ENCODE data around the gene INPP5K. TPM values are rescaled to one million over a fixed set of nuclear protein-coding genes. Genes with fewer than 3 reads are reported as not detected.
A peak's percentile ranks its signal among the peaks of the same experiment; 100 is the strongest.

Gene INPP5K
- total and polyA plus RNA-seq, 2 experiments from 2014 or later: 36.1 to 42.3 TPM

DNA sequence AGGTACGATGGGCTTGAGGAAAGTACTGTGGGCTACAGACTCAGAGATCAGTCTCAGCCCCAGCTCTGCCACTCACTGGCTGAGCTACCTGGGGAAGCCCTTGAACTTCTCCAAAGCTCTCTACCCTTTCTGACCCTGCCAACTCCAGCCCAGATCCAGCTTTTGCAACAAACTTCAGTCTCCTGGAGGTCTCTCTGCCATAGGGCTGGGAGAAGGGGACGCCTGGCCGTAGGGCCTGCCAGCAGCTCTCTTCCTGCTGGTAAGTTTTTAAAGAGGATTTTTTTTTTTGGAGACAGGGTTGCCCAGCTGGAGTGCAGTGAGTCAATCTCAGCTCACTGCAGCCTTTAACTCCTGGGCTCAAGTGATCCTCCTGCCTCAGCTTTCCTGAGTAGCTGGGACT lies 11.5 kb downstream of the INPP5K start:
- H3F3A ChIP-seq (ENCODE audit: insufficient read depth): no peaks in the 10 kb centered on the region
- no peak overlapping the region for H3K4me3 ChIP-seq
- no peaks in the 10 kb centered on the region for H3K9me3 ChIP-seq (ENCODE audit: low read depth)
- no peaks in the 10 kb centered on the region for H3K27me3 ChIP-seq (replicated peaks; ENCODE audit: insufficient read depth)
- no peak overlapping the region for H3K9ac ChIP-seq
- no peak overlapping the region for H3K4me2 ChIP-seq (ENCODE audit: unreplicated experiment)
- WGBS, 2 experiments (ENCODE audit: low coverage in 1 of 2, low lambda C conversion rate in 2 of 2, missing lambda C conversion rate in 2 of 2): 91 to 98% methylated on average over 3 of the region's 3 CpGs
- H2AFZ ChIP-seq: no peak overlapping the region
- H3K36me3 ChIP-seq (ENCODE audit: low read depth): no peaks in the 10 kb centered on the region; the same call in 1 of the 2 replicates
- no peaks in the 10 kb centered on the region for H3K79me2 ChIP-seq (ENCODE audit: insufficient read depth)
- in situ Hi-C loops (cut with MboI): loop anchor here (25.0 kb wide), 1 partner anchor 243 kb away; the partner anchor contains the start of gene BHLHA9
- DNase-seq: no peak
- H3K27ac ChIP-seq: no peak overlapping the region
- no peaks in the 10 kb centered on the region for H3K4me1 ChIP-seq (ENCODE audit: insufficient read depth)
- TF ChIP-seq EZH2phosphoT487 (IDR thresholded peaks at IDR 0.05; ENCODE audit: insufficient read depth, low read depth): no peak
- TF ChIP-seq EZH2 (IDR thresholded peaks at IDR 0.05; ENCODE audit: insufficient read depth, poor library complexity, severe bottlenecking): no peak
- no peaks in the 10 kb centered on the region for H4K20me1 ChIP-seq (ENCODE audit: insufficient read depth)
- no peaks in the 10 kb centered on the region for H3K9me2 ChIP-seq (ENCODE audit: insufficient read depth)

DNA sequence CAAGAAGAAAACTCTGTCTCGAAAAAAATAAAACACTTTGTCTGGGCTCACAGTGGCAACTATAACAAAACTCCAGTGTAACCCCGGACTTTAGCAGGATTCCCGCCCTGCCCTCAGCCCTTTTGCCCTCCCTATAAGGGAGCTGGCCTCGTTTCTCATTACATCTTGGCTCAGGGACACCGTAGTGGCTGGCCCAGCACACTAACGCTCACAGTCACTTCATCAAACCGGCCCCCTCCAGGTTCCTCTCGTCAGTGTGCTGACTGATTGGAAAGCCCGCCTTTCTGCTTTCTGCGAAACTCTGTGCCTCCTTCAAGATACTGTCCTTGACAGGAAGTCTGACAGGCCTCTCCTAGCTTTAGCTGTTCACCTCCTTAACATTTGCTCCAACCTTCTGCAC lies 12.7 kb downstream of the INPP5K start:
- Histone ChIP-seq H3K4me2 (ENCODE audit: unreplicated experiment) (no peak overlapping the region), H3K9me3 (ENCODE audit: low read depth) (no peaks in the 10 kb centered on the region), H3K79me2 (ENCODE audit: insufficient read depth) (no peaks in the 10 kb centered on the region), H3K27me3 (replicated peaks; ENCODE audit: insufficient read depth) (no peaks in the 10 kb centered on the region), H3K4me1 (ENCODE audit: insufficient read depth) (no peaks in the 10 kb centered on the region), H4K20me1 (ENCODE audit: insufficient read depth) (no peaks in the 10 kb centered on the region), H3K9ac (no peak overlapping the region), H3K36me3 (ENCODE audit: low read depth) (no peaks in the 10 kb centered on the region; the same call in 1 of the 2 replicates), H3K4me3 (no peak overlapping the region), H3K27ac (no peak overlapping the region), H2AFZ (no peak overlapping the region), H3F3A (ENCODE audit: insufficient read depth) (no peaks in the 10 kb centered on the region), H3K9me2 (ENCODE audit: insufficient read depth) (no peaks in the 10 kb centered on the region)
- no peak for DNase-seq
- no peak for TF ChIP-seq EZH2phosphoT487 (IDR thresholded peaks at IDR 0.05; ENCODE audit: insufficient read depth, low read depth)
- TF ChIP-seq EZH2 (IDR thresholded peaks at IDR 0.05; ENCODE audit: insufficient read depth, poor library complexity, severe bottlenecking): no peak
- 77 to 79% methylated on average over 10 of the region's 10 CpGs for WGBS, 2 experiments (ENCODE audit: low coverage in 1 of 2, low lambda C conversion rate in 2 of 2, missing lambda C conversion rate in 2 of 2)
- in situ Hi-C loops (cut with MboI): loop anchor here (25.0 kb wide), 1 partner anchor 241 kb away; the partner anchor contains the start of gene BHLHA9

DNA sequence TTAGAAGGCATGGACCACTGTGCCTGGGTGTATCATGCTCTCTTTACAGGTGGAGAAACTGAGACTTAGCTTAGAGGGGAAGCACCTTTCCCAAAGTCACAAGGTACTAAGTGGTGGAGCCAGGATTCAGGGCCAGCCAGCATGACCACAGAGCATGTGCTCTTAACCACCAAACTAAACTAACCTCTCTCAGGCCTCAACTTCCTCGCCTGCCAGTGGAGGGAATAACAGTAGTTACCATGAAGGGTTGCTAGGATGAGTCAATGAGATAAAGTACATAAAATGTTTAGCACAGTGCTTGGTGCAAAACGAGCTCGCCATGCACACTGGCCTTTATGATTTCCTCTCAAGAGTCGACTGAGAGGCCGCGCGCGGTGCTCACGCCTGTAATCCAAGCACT lies 17.5 kb downstream of the INPP5K start:
- TF ChIP-seq EZH2 (IDR thresholded peaks at IDR 0.05; ENCODE audit: insufficient read depth, poor library complexity, severe bottlenecking) (no peak), EZH2phosphoT487 (IDR thresholded peaks at IDR 0.05; ENCODE audit: insufficient read depth, low read depth) (no peak)
- Histone ChIP-seq H2AFZ (no peak overlapping the region), H3K36me3 (ENCODE audit: low read depth) (no peaks in the 10 kb centered on the region), H3K4me1 (ENCODE audit: insufficient read depth) (peaks cover 9% of the 10 kb centered on the region), H3K27ac (no peak overlapping the region), H3F3A (ENCODE audit: insufficient read depth) (peaks cover 7% of the 10 kb centered on the region; the same call in 1 of the 2 replicates), H3K9ac (no peak overlapping the region), H3K9me3 (ENCODE audit: low read depth) (no peaks in the 10 kb centered on the region), H3K4me2 (ENCODE audit: unreplicated experiment) (no peak overlapping the region), H3K9me2 (ENCODE audit: insufficient read depth) (no peaks in the 10 kb centered on the region), H3K4me3 (no peak overlapping the region), H4K20me1 (ENCODE audit: insufficient read depth) (no peaks in the 10 kb centered on the region), H3K27me3 (replicated peaks; ENCODE audit: insufficient read depth) (no peaks in the 10 kb centered on the region), H3K79me2 (ENCODE audit: insufficient read depth) (no peaks in the 10 kb centered on the region)
- WGBS, 2 experiments (ENCODE audit: low coverage in 1 of 2, low lambda C conversion rate in 2 of 2, missing lambda C conversion rate in 2 of 2): 82 to 85% methylated on average over 9 of the region's 9 CpGs
- peak; percentile 65 for DNase-seq
- in situ Hi-C loops (cut with MboI): no loop called here

DNA sequence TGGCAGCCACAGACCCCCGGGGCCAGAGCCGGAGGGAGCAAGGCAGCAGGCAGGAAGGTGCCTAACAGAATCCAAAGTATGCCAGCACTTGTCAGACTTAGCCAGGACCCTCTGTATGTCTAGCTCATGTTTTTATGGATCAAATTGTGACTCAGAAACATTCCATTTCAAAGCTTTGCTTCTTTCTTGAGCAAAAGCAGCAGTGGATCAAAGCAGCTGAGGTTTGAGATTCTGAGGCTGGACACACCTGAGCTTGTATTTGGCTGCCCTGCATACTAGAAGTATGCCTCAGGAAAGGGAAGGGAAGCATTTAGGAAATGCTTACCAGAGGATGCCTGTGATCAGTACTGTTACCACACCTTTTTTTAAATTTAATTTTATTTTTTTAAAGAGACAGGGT lies 18.2 kb downstream of the INPP5K start:
- Histone ChIP-seq H3K79me2 (ENCODE audit: insufficient read depth) (no peaks in the 10 kb centered on the region), H3K27me3 (replicated peaks; ENCODE audit: insufficient read depth) (no peaks in the 10 kb centered on the region), H3K36me3 (ENCODE audit: low read depth) (no peaks in the 10 kb centered on the region), H3K4me2 (ENCODE audit: unreplicated experiment) (no peak overlapping the region), H2AFZ (no peak overlapping the region), H3K4me3 (no peak overlapping the region), H4K20me1 (ENCODE audit: insufficient read depth) (no peaks in the 10 kb centered on the region), H3K9ac (no peak overlapping the region), H3K27ac (no peak overlapping the region), H3K9me2 (ENCODE audit: insufficient read depth) (no peaks in the 10 kb centered on the region), H3K9me3 (ENCODE audit: low read depth) (no peaks in the 10 kb centered on the region), H3F3A (ENCODE audit: insufficient read depth) (peaks cover 7% of the 10 kb centered on the region; the same call in 1 of the 2 replicates), H3K4me1 (ENCODE audit: insufficient read depth) (peaks cover 9% of the 10 kb centered on the region)
- in situ Hi-C loops (cut with MboI): no loop called here
- TF ChIP-seq EZH2 (IDR thresholded peaks at IDR 0.05; ENCODE audit: insufficient read depth, poor library complexity, severe bottlenecking): no peak
- no peak for TF ChIP-seq EZH2phosphoT487 (IDR thresholded peaks at IDR 0.05; ENCODE audit: insufficient read depth, low read depth)
- WGBS, 2 experiments (ENCODE audit: low coverage in 1 of 2, low lambda C conversion rate in 2 of 2, missing lambda C conversion rate in 2 of 2): 97 to 100% methylated on average over 2 of the region's 2 CpGs
- no peak for DNase-seq

DNA sequence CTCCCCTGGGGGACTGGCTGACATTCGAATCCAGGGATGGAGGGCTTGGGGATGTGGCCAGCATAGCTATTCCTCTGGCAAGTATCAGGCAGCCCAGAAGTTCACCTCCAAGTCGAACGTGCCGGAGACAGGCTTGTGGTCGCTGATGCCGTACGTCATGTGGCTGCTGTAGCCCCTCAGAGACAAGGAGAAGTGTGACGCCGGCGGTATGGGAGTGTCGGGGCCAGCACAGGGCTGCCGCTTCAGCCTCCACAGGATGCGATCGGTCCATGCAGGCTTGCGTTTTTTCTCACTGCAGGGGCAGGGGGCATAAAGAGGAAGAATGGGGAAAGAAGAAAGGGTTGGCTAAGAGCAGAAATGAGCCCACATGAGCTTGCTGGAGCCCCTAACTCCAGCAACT lies 18.6 kb downstream of the INPP5K start:
- Histone ChIP-seq H3K9me2 (ENCODE audit: insufficient read depth) (no peaks in the 10 kb centered on the region), H3K4me2 (ENCODE audit: unreplicated experiment) (no peak overlapping the region), H3K36me3 (ENCODE audit: low read depth) (no peaks in the 10 kb centered on the region), H3K79me2 (ENCODE audit: insufficient read depth) (no peaks in the 10 kb centered on the region), H3K4me1 (ENCODE audit: insufficient read depth) (peaks cover 9% of the 10 kb centered on the region), H3F3A (ENCODE audit: insufficient read depth) (peaks cover 7% of the 10 kb centered on the region; the same call in 1 of the 2 replicates), H3K9ac (no peak overlapping the region), H3K4me3 (no peak overlapping the region), H2AFZ (no peak overlapping the region), H3K27me3 (replicated peaks; ENCODE audit: insufficient read depth) (no peaks in the 10 kb centered on the region), H3K9me3 (ENCODE audit: low read depth) (no peaks in the 10 kb centered on the region), H4K20me1 (ENCODE audit: insufficient read depth) (no peaks in the 10 kb centered on the region), H3K27ac (no peak overlapping the region)
- in situ Hi-C loops (cut with MboI): no loop called here
- TF ChIP-seq EZH2phosphoT487 (IDR thresholded peaks at IDR 0.05; ENCODE audit: insufficient read depth, low read depth) (no peak), EZH2 (IDR thresholded peaks at IDR 0.05; ENCODE audit: insufficient read depth, poor library complexity, severe bottlenecking) (no peak)
- DNase-seq: no peak
- 88 to 93% methylated on average over 15 of the region's 15 CpGs for WGBS, 2 experiments (ENCODE audit: low coverage in 1 of 2, low lambda C conversion rate in 2 of 2, missing lambda C conversion rate in 2 of 2)

All from GM23248 (cell line).